Measurements from ENCODE around the gene C6. TPM values are rescaled to one million over a fixed set of nuclear protein-coding genes. Genes with fewer than 3 reads are reported as not detected.

C6 gene
- total RNA-seq, 2 experiments from 2014 or later, result not detected

GRCh38 chr5:41156739-41157138 lies 56.6 kb downstream of the C6 start:
- Histone ChIP-seq H3K27ac (ENCODE audit: low read depth, low read length, poor library complexity, severe bottlenecking) (no peak overlapping the region), H3K9me3 (ENCODE audit: low read length) (no peaks in the 10 kb centered on the region), H3K4me1 (ENCODE audit: insufficient read depth, low read length, poor library complexity, severe bottlenecking) (no peaks in the 10 kb centered on the region), H3K9me2 (ENCODE audit: insufficient read depth, low read length) (no peaks in the 10 kb centered on the region), H3K79me2 (ENCODE audit: insufficient read depth, low read depth, low read length) (no peaks in the 10 kb centered on the region), H3K4me2 (ENCODE audit: low read length) (no peak overlapping the region), H3K4me3 (ENCODE audit: low read depth, low read length, poor library complexity, severe bottlenecking) (no peak overlapping the region), H4K20me1 (ENCODE audit: insufficient read depth, low read length) (no peaks in the 10 kb centered on the region), H2AFZ (ENCODE audit: low read length) (no peak overlapping the region), H3K36me3 (ENCODE audit: insufficient read depth, low read length) (no peaks in the 10 kb centered on the region)
- BruUV-seq (replicated peaks), result no TSS peak
- intact Hi-C loops (cut with micrococcal nuclease; ENCODE audit: unreplicated experiment), result no loop called here
- no peak for DNase-seq (ENCODE audit: low spot score)
- TF ChIP-seq, protein P1, sequence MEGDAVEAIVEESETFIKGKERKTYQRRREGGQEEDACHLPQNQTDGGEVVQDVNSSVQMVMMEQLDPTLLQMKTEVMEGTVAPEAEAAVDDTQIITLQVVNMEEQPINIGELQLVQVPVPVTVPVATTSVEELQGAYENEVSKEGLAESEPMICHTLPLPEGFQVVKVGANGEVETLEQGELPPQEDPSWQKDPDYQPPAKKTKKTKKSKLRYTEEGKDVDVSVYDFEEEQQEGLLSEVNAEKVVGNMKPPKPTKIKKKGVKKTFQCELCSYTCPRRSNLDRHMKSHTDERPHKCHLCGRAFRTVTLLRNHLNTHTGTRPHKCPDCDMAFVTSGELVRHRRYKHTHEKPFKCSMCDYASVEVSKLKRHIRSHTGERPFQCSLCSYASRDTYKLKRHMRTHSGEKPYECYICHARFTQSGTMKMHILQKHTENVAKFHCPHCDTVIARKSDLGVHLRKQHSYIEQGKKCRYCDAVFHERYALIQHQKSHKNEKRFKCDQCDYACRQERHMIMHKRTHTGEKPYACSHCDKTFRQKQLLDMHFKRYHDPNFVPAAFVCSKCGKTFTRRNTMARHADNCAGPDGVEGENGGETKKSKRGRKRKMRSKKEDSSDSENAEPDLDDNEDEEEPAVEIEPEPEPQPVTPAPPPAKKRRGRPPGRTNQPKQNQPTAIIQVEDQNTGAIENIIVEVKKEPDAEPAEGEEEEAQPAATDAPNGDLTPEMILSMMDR (conservative IDR thresholded peaks at IDR 0.05; ENCODE audit: low read length), result no peak
- TF ChIP-seq EZH2phosphoT487 (IDR thresholded peaks at IDR 0.05; ENCODE audit: borderline replicate concordance, low read depth, low read length), result no peak
- ChIA-PET POLR2A (no interaction called here), CTCF (ENCODE audit: unreplicated experiment) (no interaction called here)

- no peak overlapping the region for H3K4me2 ChIP-seq (ENCODE audit: low read length)
- DNase-seq (ENCODE audit: low spot score), result no peak
- H3K9me3 ChIP-seq (ENCODE audit: low read length), result no peaks in the 10 kb centered on the region
- H3K27ac ChIP-seq (ENCODE audit: low read depth, low read length, poor library complexity, severe bottlenecking), result no peak overlapping the region
- H3K36me3 ChIP-seq (ENCODE audit: insufficient read depth, low read length), result no peaks in the 10 kb centered on the region
- no peaks in the 10 kb centered on the region for H3K79me2 ChIP-seq (ENCODE audit: insufficient read depth, low read depth, low read length)
- no peaks in the 10 kb centered on the region for H3K9me2 ChIP-seq (ENCODE audit: insufficient read depth, low read length)
- H2AFZ ChIP-seq (ENCODE audit: low read length), result no peak overlapping the region
- TF ChIP-seq EZH2phosphoT487 (IDR thresholded peaks at IDR 0.05; ENCODE audit: borderline replicate concordance, low read depth, low read length), result no peak
- TF ChIP-seq, protein P1 (conservative IDR thresholded peaks at IDR 0.05; ENCODE audit: low read length), result no peak
- CTCF ChIA-PET (ENCODE audit: unreplicated experiment), result no interaction called here
- intact Hi-C loops (cut with micrococcal nuclease; ENCODE audit: unreplicated experiment), result no loop called here
- no peaks in the 10 kb centered on the region for H4K20me1 ChIP-seq (ENCODE audit: insufficient read depth, low read length)
- POLR2A ChIA-PET, result no interaction called here
- no TSS peak for BruUV-seq (replicated peaks)
- H3K4me1 ChIP-seq (ENCODE audit: insufficient read depth, low read length, poor library complexity, severe bottlenecking), result no peaks in the 10 kb centered on the region
- H3K4me3 ChIP-seq (ENCODE audit: low read depth, low read length, poor library complexity, severe bottlenecking), result no peak overlapping the region
These were observed 58.8 kb downstream of the C6 start for GRCh38 chr5:41154491-41154890.

GRCh38 chr5:41151564-41151963 lies 61.8 kb downstream of the C6 start:
- DNase-seq (ENCODE audit: low spot score), result no peak
- H3K4me2 ChIP-seq (ENCODE audit: low read length), result no peak overlapping the region
- H4K20me1 ChIP-seq (ENCODE audit: insufficient read depth, low read length), result no peaks in the 10 kb centered on the region
- H2AFZ ChIP-seq (ENCODE audit: low read length), result no peak overlapping the region
- no peaks in the 10 kb centered on the region for H3K9me3 ChIP-seq (ENCODE audit: low read length)
- no peak overlapping the region for H3K4me3 ChIP-seq (ENCODE audit: low read depth, low read length, poor library complexity, severe bottlenecking)
- H3K4me1 ChIP-seq (ENCODE audit: insufficient read depth, low read length, poor library complexity, severe bottlenecking), result no peaks in the 10 kb centered on the region
- CTCF ChIA-PET (ENCODE audit: unreplicated experiment), result no interaction called here
- TF ChIP-seq EZH2phosphoT487 (IDR thresholded peaks at IDR 0.05; ENCODE audit: borderline replicate concordance, low read depth, low read length), result no peak
- TF ChIP-seq, protein P1 (conservative IDR thresholded peaks at IDR 0.05; ENCODE audit: low read length), result no peak
- BruUV-seq (replicated peaks), result no TSS peak
- no peaks in the 10 kb centered on the region for H3K36me3 ChIP-seq (ENCODE audit: insufficient read depth, low read length)
- H3K27ac ChIP-seq (ENCODE audit: low read depth, low read length, poor library complexity, severe bottlenecking), result no peak overlapping the region
- H3K79me2 ChIP-seq (ENCODE audit: insufficient read depth, low read depth, low read length), result no peaks in the 10 kb centered on the region
- POLR2A ChIA-PET, result interaction anchor here (0.7 to 1.3 kb wide), 3 partner anchors 13 to 95 kb away, joined by 3 to 5 read pairs (median 5); no protein-coding TSS in a partner anchor
- intact Hi-C loops (cut with micrococcal nuclease; ENCODE audit: unreplicated experiment), result no loop called here
- no peaks in the 10 kb centered on the region for H3K9me2 ChIP-seq (ENCODE audit: insufficient read depth, low read length)
